ENCODE results near the gene CTSK.

CTSK gene

DNA sequence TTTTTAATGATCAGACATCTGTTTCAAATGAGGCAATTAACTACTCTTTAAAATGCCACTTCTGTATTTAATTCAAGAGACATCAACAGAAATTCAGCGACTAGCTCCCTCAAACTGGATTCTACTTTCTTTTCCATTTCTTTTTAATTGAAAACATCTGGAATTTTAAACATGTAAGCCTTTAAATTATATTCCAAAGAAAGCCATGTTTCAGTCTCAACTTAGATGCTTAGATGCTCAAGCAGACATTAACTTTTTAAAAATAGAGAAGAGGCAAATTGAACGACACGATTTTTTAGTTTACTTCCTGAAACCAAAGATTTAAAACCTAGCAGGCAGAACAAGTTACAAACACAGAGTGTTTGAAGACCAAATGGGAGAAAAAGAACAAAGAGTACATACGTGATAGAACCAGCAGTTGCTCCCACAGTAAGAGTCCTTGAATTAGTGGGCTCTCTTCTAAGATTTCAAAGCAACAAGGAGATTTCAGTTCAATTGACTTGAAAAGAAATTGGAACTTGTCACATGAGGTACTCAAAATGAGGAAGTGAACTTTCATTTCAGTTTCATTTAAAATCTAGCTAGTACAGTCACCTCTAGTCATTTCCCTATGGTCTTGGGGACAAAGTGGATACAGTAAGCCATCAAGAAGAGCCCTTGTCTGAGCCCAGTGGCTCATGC, 42.6 kb downstream of the CTSK start, which contains the start of gene CTSS:
CTSS (minus strand) TSS at position 483 of the 681 bp plus-strand sequence. CDS start 1,015 bp downstream, outside the sequence.
- intact Hi-C loops (cut with DNase I) = no loop called here
- DNase-seq = no peak

- DNase-seq = no peak
- intact Hi-C loops (cut with DNase I) = no loop called here
Measured at GRCh38 chr1:150764617-150765101, 43.4 kb downstream of the CTSK start.

DNA sequence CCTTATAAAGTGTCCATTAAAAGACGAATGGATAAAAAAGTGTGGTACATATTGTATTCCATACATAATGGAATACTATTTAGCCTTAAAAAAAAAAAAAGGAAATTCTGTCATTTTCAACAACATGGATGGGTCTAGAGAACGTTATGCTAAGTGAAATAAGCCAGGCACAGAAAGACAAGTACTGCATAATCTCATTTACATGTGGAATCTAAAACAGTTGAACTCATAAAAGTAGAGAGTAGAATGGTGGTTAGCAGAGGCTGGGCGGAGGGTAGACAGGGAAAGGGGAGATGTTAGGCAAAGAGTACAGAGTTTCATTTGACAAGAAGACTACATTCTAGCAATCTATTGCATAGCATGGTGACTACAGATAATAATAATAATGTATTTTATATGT, 45.0 kb downstream of the CTSK start:
- no peak for DNase-seq
- intact Hi-C loops (cut with DNase I) = no loop called here

- no peak for DNase-seq
- intact Hi-C loops (cut with DNase I) = no loop called here
Measured at GRCh38 chr1:150762552-150762951, 45.5 kb downstream of the CTSK start.

- DNase-seq = no peak
- intact Hi-C loops (cut with DNase I) = no loop called here
Measured at GRCh38 chr1:150761801-150762200, 46.3 kb downstream of the CTSK start.

GRCh38 chr1:150760013-150760412, 48.0 kb downstream of the CTSK start:
- DNase-seq = no peak

GRCh38 chr1:150753416-150753815, 54.6 kb downstream of the CTSK start:
- intact Hi-C loops (cut with DNase I) = no loop called here

More at GRCh38 chr1:150760013-150760412, 48.0 kb downstream of the CTSK start:
- intact Hi-C loops (cut with DNase I) = no loop called here

DNA sequence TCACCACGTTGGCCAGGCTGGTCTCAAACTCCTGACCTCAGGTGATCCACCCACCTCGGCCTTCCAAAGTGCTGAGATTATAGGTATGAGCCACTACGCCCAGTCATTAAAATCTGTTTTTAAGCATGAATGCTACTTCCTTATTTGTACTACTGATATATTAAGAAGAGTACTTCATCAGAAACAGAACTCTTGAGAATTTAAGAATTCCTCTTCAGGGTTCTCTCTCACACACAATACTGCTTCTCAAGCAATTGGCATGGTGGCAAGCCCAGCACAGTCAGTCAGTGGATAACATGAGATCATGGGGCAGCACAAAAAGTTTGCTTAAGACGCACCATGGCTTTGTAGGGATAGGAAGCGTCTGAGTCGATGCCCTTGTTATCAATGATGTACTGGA, 56.6 kb downstream of the CTSK start:
- no peak for DNase-seq
- intact Hi-C loops (cut with DNase I) = no loop called here

More at GRCh38 chr1:150753416-150753815, 54.6 kb downstream of the CTSK start:
- DNase-seq = peak in 1 of 42 donors; percentile 6

DNA sequence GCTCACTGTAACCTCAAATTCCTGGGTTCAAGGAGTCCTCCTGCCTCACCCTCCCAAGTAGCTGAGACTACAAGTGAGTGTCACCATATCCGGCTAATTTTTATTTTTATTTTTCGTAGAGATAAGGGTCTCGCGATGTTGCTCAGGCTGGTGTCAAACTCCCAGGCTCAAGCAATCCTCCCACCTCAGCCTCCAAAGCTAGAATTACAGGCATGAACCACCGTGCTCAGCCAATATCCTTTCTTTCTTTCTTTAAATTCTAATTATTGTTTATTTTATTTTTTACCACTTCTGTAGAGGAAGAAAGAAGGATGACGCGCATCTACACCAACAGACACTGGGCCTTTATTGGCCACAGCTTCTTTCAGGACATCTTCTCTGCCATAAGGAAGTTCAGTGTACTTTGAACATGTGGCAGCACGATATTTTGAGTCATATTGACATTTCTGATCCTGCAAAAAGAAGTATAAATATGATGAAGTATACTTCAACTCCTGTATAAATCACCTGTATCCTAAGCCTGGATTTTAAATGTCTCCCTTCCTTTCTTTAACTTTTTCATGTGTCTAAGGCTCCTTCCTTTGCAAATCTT, 58.2 kb downstream of the CTSK start:
- intact Hi-C loops (cut with DNase I) = no loop called here

DNA sequence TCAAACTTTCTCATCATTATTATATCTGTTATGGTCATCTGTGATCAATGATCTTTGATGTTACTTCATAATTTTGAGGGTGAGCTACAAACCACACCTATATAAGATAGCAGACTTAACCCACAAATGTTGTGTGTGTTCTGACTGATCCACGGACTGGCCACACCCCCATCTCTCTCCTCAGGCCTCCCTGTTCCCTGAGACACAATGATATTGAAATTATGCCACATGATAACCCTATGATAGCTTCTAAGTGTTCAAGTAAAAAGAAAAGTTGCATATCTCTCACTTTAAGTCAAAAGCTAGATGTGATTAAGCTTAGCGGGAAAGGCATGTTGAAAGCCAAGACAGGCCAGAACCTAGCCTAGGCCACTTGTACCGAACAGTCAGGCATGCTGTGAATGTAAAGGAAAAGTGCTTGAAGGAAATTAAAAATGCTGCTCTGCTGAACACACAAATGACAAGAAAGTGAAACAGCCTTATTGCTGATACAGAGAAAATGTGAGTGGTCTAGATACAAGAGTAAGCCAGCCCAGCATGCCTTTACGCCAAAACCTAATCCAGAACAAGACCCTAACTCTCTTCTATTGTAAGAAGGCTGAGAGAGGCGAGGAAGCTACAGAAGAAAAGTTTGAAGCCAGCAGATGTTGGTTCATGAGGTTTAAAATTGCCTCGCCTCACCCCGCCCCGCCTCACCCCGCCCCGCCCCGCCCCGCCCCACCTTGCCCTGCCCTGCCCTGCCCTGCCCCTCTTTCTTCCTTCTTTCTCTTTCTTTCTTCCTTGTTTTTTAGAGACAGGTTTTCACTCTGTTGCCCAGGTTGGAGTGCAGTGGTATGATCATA, 59.0 kb downstream of the CTSK start:
- DNase-seq = no peak
- intact Hi-C loops (cut with DNase I) = no loop called here

More for the DNA sequence above, 58.2 kb downstream of the CTSK start:
- DNase-seq = no peak

Data from head of caudate nucleus (tissue), 42 donors.